Activated CD8-positive, alpha-beta T cell treated with anti-CD3 and anti-CD28 coated beads for 36 hours (primary cell): ENCODE data around the gene BRINP3. TPM values are rescaled to one million over a fixed set of nuclear protein-coding genes. Genes with fewer than 3 reads are reported as not detected.

Experiments
- ATAC-seq: fragments of 200-7000 bp; cut with Tn5 transposase; one replicate; pipeline ENCODE4 v1.10.0; 2021; ENCODE audit warnings: mild to moderate bottlenecking, moderate library complexity
- CTCF ChIA-PET: fragments of 350-600 bp; sonication (Branson Sonifier 250); formaldehyde crosslinking; loops from one replicate; lab custom pipeline; 2021; ENCODE audit warnings: antibody characterized with exemption; lab: Charles Lee
- POLR2A ChIA-PET: fragments of 350-600 bp; sonication (Branson Sonifier 250); formaldehyde crosslinking; loops from one replicate; lab custom pipeline; 2021; ENCODE audit warnings: antibody characterized with exemption; lab: Charles Lee
- DNase-seq: peaks from one replicate; pipeline ENCODE4 v3.0.0-alpha.2; 2020
- H3K27ac Mint-ChIP-seq: one replicate; pipeline ENCODE4 v1.8.0; 2021; ENCODE audit warnings: mild to moderate bottlenecking, mixed read lengths
- H3K27me3 Mint-ChIP-seq: one replicate; pipeline ENCODE4 v1.8.0; 2021; ENCODE audit warnings: mixed read lengths
- H3K36me3 Mint-ChIP-seq: one replicate; pipeline ENCODE4 v1.8.0; 2021; ENCODE audit warnings: low read depth, mixed read lengths
- H3K4me1 Mint-ChIP-seq: one replicate; pipeline ENCODE4 v1.8.0; 2021; ENCODE audit warnings: low read depth, mixed read lengths
- H3K4me3 Mint-ChIP-seq: one replicate; pipeline ENCODE4 v1.8.0; 2021; ENCODE audit warnings: mild to moderate bottlenecking, moderate library complexity, mixed read lengths
- H3K9me3 Mint-ChIP-seq: one replicate; pipeline ENCODE4 v1.8.0; 2021; ENCODE audit warnings: mixed read lengths
- intact Hi-C: fragments of 100-400 bp; cut with micrococcal nuclease; formaldehyde crosslinking; loops from one replicate; pipeline ENCODE4 v1.10.0; 2022
- total RNA-seq, 2 experiments: library from RNA; stranded (reverse); gene quantifications; one replicate each; pipeline ENCODE4 v1.2.3, GENCODE V29; 2021
- TF ChIP-seq, protein P1 (sequence below): fragments of 200-600 bp; IDR thresholded peaks from one replicate; pipeline ENCODE4 v1.8.0; 2022; ENCODE audit warnings: antibody characterized with exemption, mild to moderate bottlenecking

BRINP3 gene
- total RNA-seq, 2 experiments from 2014 or later, result not detected

GRCh38 chr1:190478149-190479049 lies 735 bp upstream of the BRINP3 start:
- Mint-ChIP-seq H3K4me3 (no peak overlapping the region), H3K36me3 (no peaks in the 10 kb centered on the region), H3K9me3 (no peaks in the 10 kb centered on the region), H3K27me3 (peaks cover 25% of the 10 kb centered on the region), H3K27ac (no peak overlapping the region), H3K4me1 (peaks cover 1% of the 10 kb centered on the region)
- ATAC-seq (no peak), DNase-seq (no peak)
- CTCF ChIA-PET, result no interaction called here
- TF ChIP-seq, protein P1, sequence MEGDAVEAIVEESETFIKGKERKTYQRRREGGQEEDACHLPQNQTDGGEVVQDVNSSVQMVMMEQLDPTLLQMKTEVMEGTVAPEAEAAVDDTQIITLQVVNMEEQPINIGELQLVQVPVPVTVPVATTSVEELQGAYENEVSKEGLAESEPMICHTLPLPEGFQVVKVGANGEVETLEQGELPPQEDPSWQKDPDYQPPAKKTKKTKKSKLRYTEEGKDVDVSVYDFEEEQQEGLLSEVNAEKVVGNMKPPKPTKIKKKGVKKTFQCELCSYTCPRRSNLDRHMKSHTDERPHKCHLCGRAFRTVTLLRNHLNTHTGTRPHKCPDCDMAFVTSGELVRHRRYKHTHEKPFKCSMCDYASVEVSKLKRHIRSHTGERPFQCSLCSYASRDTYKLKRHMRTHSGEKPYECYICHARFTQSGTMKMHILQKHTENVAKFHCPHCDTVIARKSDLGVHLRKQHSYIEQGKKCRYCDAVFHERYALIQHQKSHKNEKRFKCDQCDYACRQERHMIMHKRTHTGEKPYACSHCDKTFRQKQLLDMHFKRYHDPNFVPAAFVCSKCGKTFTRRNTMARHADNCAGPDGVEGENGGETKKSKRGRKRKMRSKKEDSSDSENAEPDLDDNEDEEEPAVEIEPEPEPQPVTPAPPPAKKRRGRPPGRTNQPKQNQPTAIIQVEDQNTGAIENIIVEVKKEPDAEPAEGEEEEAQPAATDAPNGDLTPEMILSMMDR, result no peak
- intact Hi-C loops, result no loop called here
- POLR2A ChIA-PET, result no interaction called here

DNA sequence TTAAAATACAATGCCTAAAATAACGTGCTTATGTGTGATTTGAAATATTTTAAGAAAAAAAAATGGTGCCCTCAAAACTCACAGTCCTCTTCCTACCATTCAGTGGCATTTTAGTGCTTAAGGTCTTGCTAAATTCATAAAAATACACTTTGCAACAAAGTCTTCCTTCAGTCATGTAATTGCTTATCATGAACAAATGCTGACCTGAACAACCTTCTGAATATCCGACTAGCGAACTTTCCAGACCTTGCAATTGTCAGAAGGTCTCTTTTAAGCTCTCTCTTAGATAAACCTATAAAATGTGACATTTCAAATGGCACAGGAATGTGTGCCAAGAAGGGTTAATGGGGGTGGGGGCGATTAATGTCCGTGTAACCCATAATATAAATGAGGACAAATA lies 858 bp downstream of the BRINP3 start:
- Mint-ChIP-seq H3K36me3 (no peaks in the 10 kb centered on the region), H3K4me1 (peaks cover 1% of the 10 kb centered on the region), H3K27ac (no peak overlapping the region), H3K4me3 (no peak overlapping the region), H3K27me3 (peaks cover 25% of the 10 kb centered on the region), H3K9me3 (no peaks in the 10 kb centered on the region)
- POLR2A ChIA-PET, result no interaction called here
- ATAC-seq (no peak), DNase-seq (no peak)
- intact Hi-C loops, result no loop called here
- TF ChIP-seq, protein P1, result no peak
- CTCF ChIA-PET, result no interaction called here

GRCh38 chr1:190476321-190476720 lies 1.3 kb downstream of the BRINP3 start:
- Mint-ChIP-seq H3K36me3 (no peaks in the 10 kb centered on the region), H3K4me3 (no peak overlapping the region), H3K27ac (no peak overlapping the region), H3K27me3 (peaks cover 25% of the 10 kb centered on the region), H3K4me1 (peaks cover 1% of the 10 kb centered on the region), H3K9me3 (no peaks in the 10 kb centered on the region)
- ATAC-seq (no peak), DNase-seq (no peak)
- POLR2A ChIA-PET, result no interaction called here
- CTCF ChIA-PET, result no interaction called here
- TF ChIP-seq, protein P1, result no peak
- intact Hi-C loops, result no loop called here

- Mint-ChIP-seq H3K9me3 (no peaks in the 10 kb centered on the region), H3K36me3 (no peaks in the 10 kb centered on the region), H3K4me3 (no peak overlapping the region), H3K27ac (no peak overlapping the region), H3K4me1 (peaks cover 1% of the 10 kb centered on the region), H3K27me3 (peaks cover 25% of the 10 kb centered on the region)
- TF ChIP-seq, protein P1, result no peak
- intact Hi-C loops, result no loop called here
- ATAC-seq (no peak), DNase-seq (no peak)
- CTCF ChIA-PET, result no interaction called here
- POLR2A ChIA-PET, result interaction anchor here (0.7 kb wide), 1 partner anchor 16 kb away, joined by 3 read pairs; no protein-coding TSS in a partner anchor
Measured at GRCh38 chr1:190475421-190476141, 2.1 kb downstream of the BRINP3 start.
